Fibroblast of skin of back (primary cell): ENCODE data around the gene OR2Y1.
"Not testable (repeated sequence)": the region's sequence is repeated elsewhere in the genome, so short reads cannot be mapped to it uniquely, and the experiment has no call there.

Experiments used
- DNase-seq: peaks from one replicate; pipeline ENCODE4 v3.0.0-alpha.2; 2013

OR2Y1 gene

GRCh38 chr5:180739271-180739670 lies 587 bp downstream of the OR2Y1 start:
- DNase-seq = no peak

DNA sequence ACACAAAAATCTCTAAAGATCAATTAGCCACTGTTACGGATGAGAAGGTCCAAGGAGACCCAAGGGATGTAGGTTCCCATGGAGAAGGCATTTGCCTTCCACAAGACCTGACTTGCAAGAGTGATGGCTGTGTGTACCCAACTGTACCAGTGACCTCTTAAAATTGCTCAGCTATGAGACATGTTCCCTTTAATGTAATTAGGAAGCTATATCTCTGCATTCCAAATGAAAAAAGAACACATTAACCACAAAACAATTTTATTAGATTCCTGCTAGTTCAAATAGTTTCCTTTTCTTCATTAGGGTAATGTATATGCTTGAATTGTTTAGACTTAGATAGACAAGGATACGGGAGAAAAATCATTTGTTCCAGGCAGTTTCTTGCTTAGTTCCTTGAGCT lies 3.3 kb downstream of the OR2Y1 start:
- no peak for DNase-seq

DNA sequence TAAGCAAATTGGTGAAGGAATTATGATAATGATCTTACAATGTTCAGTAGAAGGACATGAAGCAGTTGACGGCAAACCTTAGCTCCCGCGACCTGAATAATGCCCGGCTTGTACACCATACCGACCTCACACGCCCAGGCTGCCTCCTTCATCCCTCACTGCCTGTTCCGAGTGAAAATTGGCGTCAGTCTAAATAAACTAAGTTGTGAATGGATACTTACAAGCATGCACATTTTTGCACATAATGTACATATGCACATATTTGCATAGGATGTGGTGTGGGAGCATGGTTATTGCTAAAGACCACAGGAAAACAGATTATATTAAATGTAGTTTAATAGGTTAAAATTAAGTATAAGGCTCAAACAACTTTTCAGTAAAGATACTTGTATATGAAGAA lies 14.9 kb downstream of the OR2Y1 start:
- DNase-seq = no peak

- DNase-seq = no peak
Observed at GRCh38 chr5:180723936-180724335, 15.9 kb downstream of the OR2Y1 start.

- DNase-seq = no peak
Observed at GRCh38 chr5:180720486-180720885, 19.4 kb downstream of the OR2Y1 start.

GRCh38 chr5:180719781-180720180 lies 20.1 kb downstream of the OR2Y1 start:
- no peak for DNase-seq

- DNase-seq = peak; percentile 28
Observed at GRCh38 chr5:180718810-180719453, 20.9 kb downstream of the OR2Y1 start.

GRCh38 chr5:180717989-180718388 lies 21.9 kb downstream of the OR2Y1 start:
- DNase-seq = no peak

- peak; percentile 32 for DNase-seq
Observed at GRCh38 chr5:180704362-180704761, 35.5 kb downstream of the OR2Y1 start.

DNA sequence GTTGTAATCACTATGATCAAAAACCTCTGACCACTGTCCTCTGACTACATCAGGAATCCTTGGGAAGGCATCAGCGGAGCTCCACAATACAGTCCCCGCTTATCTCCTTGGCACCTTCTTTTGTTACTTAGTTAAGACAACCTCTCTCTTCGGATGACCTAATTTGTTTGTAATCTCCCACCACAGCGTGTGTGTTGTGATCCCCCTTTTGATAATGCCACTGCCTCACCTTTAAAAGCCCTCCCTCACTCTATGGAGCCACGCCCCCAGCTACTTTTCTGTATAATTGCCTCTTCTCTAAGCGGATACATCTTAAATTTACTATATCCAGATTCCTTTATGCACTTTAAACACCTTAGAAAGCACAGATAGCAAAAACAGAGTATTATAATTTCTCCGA lies 35.9 kb downstream of the OR2Y1 start:
- DNase-seq = no peak

DNA sequence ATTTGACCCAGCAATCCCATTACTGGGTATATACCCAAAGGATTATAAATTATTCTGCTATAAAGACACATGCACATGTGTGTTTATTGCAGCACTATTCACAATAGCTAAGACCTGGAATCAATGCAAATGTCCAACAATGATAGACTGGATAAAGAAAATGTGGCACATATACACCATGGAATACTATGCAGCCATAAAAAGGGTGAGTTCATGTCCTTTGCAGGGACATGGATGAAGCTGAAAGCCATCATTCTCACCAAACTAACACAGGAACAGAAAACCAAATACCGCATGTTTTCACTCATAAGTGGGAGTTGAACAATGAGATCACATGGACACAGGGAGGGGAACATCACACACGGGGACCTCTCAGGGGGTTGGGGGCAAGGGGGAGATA lies 36.5 kb downstream of the OR2Y1 start:
- DNase-seq = not testable (repeated sequence)

GRCh38 chr5:180700440-180700839 lies 39.4 kb downstream of the OR2Y1 start:
- not testable (repeated sequence) for DNase-seq

DNA sequence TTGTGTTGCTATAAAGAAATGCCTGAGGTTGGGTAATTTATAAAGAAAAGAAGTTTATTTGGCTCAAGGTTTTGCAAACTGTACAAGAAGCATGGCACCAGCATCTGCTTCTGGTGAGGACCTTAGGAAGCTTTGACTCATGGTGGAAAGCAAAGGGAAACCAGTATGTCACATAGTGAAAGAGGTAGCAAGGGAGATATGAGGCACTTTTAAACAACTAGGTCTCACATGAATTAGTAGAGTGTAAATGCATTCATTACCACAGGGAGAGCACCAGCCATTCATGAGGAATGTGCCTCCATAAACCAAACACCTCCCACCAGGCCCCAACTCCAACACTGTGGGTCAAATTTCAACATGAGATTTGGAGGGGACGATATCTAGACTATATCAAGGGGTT lies 40.8 kb downstream of the OR2Y1 start:
- DNase-seq = no peak

DNA sequence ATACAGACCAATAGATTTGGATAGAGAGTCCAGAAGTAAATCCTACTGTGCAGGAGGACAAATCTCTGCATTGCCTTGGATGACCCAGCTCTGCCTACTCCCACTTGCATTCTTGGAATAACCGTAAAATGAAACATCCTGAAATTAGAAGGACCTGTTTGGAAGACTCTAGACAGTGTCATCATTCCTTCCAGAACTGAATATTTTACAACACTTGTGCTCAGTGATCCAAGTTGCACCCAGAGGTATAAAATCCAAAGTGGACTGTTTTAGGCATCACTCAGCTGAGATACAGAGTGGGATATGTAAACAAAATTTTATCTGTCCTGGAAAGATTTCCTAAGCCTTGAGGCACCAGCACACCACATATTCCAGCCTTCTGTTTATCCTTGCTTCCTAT lies 43.7 kb downstream of the OR2Y1 start:
- DNase-seq = no peak

DNA sequence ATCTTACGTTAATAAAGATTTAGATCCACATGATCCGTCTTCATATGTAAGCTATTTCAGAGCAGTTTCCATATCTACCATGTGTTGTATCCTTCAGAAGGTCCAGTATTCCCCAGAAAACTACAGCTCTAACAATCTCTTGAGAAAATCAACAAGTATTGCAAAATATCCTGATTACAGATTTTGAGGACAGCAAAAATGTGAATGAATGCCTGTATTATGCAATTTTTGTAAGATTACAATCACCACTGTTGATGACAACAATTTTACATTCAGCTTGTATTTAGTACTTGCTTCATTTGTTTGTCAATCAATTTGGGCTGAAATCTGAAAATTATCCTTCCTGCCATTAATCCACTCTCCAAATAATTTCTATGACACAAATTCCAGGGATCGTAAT lies 47.4 kb downstream of the OR2Y1 start:
- no peak for DNase-seq

GRCh38 chr5:180691046-180691445 lies 48.8 kb downstream of the OR2Y1 start:
- DNase-seq = no peak

GRCh38 chr5:180690562-180690961 lies 49.3 kb downstream of the OR2Y1 start:
- DNase-seq = no peak

- no peak for DNase-seq
Observed at GRCh38 chr5:180689775-180690174, 50.1 kb downstream of the OR2Y1 start.
